Measurements from ENCODE around the gene PLPP7. TPM values are rescaled to one million over a fixed set of nuclear protein-coding genes. Genes with fewer than 3 reads are reported as not detected.

Gene PLPP7
- total RNA-seq, 1 donor from 2014 or later = 34.4 TPM

DNA sequence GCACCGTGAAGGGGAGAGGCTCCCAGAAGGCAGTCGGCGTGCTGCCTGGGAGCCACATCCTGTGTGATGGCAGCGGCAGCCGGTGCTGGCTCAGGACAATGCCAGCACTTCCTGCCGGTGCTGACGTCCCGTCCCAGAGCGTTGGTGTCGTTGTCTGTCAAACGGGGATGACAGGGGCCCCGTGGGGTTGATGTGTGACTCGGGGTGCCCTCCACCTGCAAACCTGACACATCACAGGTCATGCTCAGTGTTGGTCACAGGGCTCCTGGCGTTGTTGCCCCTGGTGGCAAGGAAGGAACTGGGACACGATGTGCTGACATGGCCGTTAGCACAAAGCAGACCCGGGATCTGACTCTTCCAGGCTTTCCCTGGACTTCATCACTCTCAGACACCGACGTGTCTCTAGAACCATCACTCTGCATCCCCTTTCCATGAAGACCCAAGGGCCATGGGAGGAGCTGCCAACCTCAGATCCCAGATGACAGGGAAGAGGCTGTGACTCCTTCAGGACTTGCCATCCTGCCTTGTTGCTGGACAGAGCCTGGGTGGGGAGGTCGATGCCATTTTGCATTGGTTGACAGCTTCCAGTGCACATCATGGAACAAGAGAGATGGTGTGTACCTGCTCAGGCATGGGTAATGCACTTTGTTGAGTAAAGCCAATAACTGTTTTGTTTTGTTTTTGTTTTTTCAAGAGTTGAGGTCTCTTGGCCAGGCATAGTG is 21.5 kb downstream of the PLPP7 start:
- Histone ChIP-seq H3K4me3 (ENCODE audit: low read length in 3 of 3) (peak overlapping the region in 2 of 3 donors; percentile 3 to 49), H3K27ac (ENCODE audit: low read depth, low read length) (peak overlapping the region; percentile 58)

DNA sequence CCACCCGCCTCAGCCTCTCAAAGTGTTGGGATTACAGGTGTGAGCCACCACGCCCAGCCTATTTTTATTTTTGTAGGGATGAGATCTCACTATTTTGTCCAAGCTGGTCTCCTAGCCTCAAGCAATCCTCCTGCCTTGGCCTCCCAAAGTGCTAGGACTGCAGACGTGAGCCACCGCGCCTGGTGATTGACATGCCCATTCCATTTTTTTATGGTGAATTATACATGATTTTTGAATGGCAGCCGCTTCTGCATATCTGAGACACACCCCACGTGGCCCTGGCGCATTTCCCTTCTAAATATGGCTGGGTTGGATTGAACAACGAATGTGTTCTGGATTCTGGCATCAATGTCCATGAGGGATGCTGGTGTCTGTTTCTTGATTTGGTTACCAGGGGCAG is 22.7 kb downstream of the PLPP7 start:
- no peak overlapping the region for H3K9ac ChIP-seq (ENCODE audit: low read depth in 1 of 3, low read length in 3 of 3)
- H3K4me3 ChIP-seq (ENCODE audit: low read length in 3 of 3) = no peak overlapping the region
- no peaks in the 10 kb centered on the region for H3K27me3 ChIP-seq (ENCODE audit: control insufficient read depth in 3 of 3, insufficient read depth in 3 of 3, low read length in 3 of 3)
- H3K9me3 ChIP-seq (ENCODE audit: control insufficient read depth in 3 of 3, low read length in 3 of 3) = no peaks in the 10 kb centered on the region
- peaks cover 0 to 1% (median 0%) of the 10 kb centered on the region in 3 donors for H3K36me3 ChIP-seq (ENCODE audit: control insufficient read depth in 3 of 3, insufficient read depth in 3 of 3, low read length in 3 of 3)
- no peak overlapping the region for H3K27ac ChIP-seq (ENCODE audit: low read depth, low read length)
- H3K4me1 ChIP-seq (ENCODE audit: control insufficient read depth in 3 of 3, insufficient read depth in 3 of 3, low read length in 3 of 3) = peaks cover 14 to 44% (median 27%) of the 10 kb centered on the region in 3 donors

More for the DNA sequence above, 21.5 kb downstream of the PLPP7 start:
- no peaks in the 10 kb centered on the region for H3K27me3 ChIP-seq (ENCODE audit: control insufficient read depth in 3 of 3, insufficient read depth in 3 of 3, low read length in 3 of 3)
- no peaks in the 10 kb centered on the region for H3K9me3 ChIP-seq (ENCODE audit: control insufficient read depth in 3 of 3, low read length in 3 of 3)
- peak overlapping the region in 2 of 3 donors; percentile 33 to 34 for H3K9ac ChIP-seq (ENCODE audit: low read depth in 1 of 3, low read length in 3 of 3)
- H3K4me1 ChIP-seq (ENCODE audit: control insufficient read depth in 3 of 3, insufficient read depth in 3 of 3, low read length in 3 of 3) = peaks cover 14 to 44% (median 28%) of the 10 kb centered on the region in 3 donors
- peaks cover 0 to 1% (median 0%) of the 10 kb centered on the region in 3 donors for H3K36me3 ChIP-seq (ENCODE audit: control insufficient read depth in 3 of 3, insufficient read depth in 3 of 3, low read length in 3 of 3)

- Histone ChIP-seq H3K4me1 (ENCODE audit: control insufficient read depth in 3 of 3, insufficient read depth in 3 of 3, low read length in 3 of 3) (peaks cover 14 to 43% (median 33%) of the 10 kb centered on the region in 3 donors), H3K27me3 (ENCODE audit: control insufficient read depth in 3 of 3, insufficient read depth in 3 of 3, low read length in 3 of 3) (no peaks in the 10 kb centered on the region), H3K27ac (ENCODE audit: low read depth, low read length) (no peak overlapping the region), H3K36me3 (ENCODE audit: control insufficient read depth in 3 of 3, insufficient read depth in 3 of 3, low read length in 3 of 3) (no peaks in the 10 kb centered on the region), H3K9me3 (ENCODE audit: control insufficient read depth in 3 of 3, low read length in 3 of 3) (no peaks in the 10 kb centered on the region), H3K4me3 (ENCODE audit: low read length in 3 of 3) (no peak overlapping the region), H3K9ac (ENCODE audit: low read depth in 1 of 3, low read length in 3 of 3) (no peak overlapping the region)
These were observed 23.6 kb downstream of the PLPP7 start for GRCh38 chr9:131312822-131313770.

DNA sequence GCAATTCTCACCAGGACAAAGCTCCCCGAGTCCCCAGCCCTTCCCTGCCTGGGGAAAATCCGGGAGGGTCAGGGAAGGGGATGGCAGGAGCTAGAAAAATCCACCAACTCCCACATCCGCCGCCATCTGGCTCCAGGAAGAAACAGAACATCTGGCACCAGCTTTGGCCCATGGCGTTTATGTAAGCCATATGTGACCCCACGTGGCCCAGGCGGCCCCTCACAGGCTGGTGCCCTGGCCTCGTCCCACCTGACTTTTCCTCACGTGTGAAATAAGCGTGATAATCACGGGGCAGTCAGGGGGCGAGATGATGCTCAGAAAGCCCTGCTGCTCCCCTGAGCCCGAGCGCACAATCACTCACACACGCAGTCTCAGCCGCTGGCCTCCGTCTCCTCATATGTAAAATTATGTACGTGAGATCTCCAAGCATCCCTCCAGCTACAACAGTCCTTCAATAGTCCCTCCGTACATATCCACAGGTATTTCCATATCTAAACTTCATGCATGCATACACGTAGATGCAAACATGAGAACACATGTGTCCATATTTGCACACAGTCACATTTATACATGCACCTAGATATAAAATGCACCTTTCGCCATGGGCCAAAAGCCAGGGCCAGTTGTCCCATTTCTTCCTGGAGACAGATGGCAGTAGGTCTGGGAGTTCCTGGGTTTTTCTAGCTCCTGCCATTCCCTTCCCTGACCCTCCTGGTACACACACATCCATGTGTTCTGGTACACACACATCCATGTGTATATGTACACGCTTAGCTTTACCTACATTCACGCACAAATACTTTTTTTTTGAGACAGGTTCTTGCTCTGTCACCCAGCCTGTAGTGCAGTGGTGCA is 28.9 kb downstream of the PLPP7 start:
- peaks cover 3 to 23% (median 8%) of the 10 kb centered on the region in 3 donors for H3K4me1 ChIP-seq (ENCODE audit: control insufficient read depth in 3 of 3, insufficient read depth in 3 of 3, low read length in 3 of 3)
- H3K9me3 ChIP-seq (ENCODE audit: control insufficient read depth in 3 of 3, low read length in 3 of 3) = no peaks in the 10 kb centered on the region
- H3K27me3 ChIP-seq (ENCODE audit: control insufficient read depth in 3 of 3, insufficient read depth in 3 of 3, low read length in 3 of 3) = no peaks in the 10 kb centered on the region
- no peak overlapping the region for H3K27ac ChIP-seq (ENCODE audit: low read depth, low read length)
- no peaks in the 10 kb centered on the region for H3K36me3 ChIP-seq (ENCODE audit: control insufficient read depth in 3 of 3, insufficient read depth in 3 of 3, low read length in 3 of 3)
- H3K4me3 ChIP-seq (ENCODE audit: low read length in 3 of 3) = no peak overlapping the region
- no peak overlapping the region for H3K9ac ChIP-seq (ENCODE audit: low read depth in 1 of 3, low read length in 3 of 3)

DNA sequence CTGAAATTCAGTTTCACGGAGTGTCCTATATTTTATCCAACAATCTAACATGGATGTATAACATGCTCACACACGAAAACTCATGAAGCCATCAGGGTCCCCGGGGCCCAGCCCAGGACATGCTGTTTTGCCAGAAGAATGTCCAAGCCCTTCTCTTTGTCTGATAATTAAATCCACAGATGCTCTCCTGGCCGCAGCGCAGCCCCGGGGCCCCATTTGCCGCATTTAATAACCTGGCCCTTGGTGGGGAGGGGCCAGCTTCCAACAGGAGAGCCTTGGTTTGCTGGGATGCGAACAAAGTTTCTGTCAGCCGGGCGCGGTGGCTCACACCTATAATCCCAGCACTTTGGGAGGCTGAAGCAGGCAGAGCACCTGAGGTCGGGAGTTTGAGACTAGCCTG is 30.0 kb downstream of the PLPP7 start:
- peak overlapping the region in 1 of 3 donors; percentile 16 for H3K9ac ChIP-seq (ENCODE audit: low read depth in 1 of 3, low read length in 3 of 3)
- H3K4me3 ChIP-seq (ENCODE audit: low read length in 3 of 3) = no peak overlapping the region
- no peaks in the 10 kb centered on the region for H3K36me3 ChIP-seq (ENCODE audit: control insufficient read depth in 3 of 3, insufficient read depth in 3 of 3, low read length in 3 of 3)
- peaks cover 3 to 23% (median 8%) of the 10 kb centered on the region in 3 donors for H3K4me1 ChIP-seq (ENCODE audit: control insufficient read depth in 3 of 3, insufficient read depth in 3 of 3, low read length in 3 of 3)
- no peaks in the 10 kb centered on the region for H3K9me3 ChIP-seq (ENCODE audit: control insufficient read depth in 3 of 3, low read length in 3 of 3)
- H3K27ac ChIP-seq (ENCODE audit: low read depth, low read length) = no peak overlapping the region
- H3K27me3 ChIP-seq (ENCODE audit: control insufficient read depth in 3 of 3, insufficient read depth in 3 of 3, low read length in 3 of 3) = no peaks in the 10 kb centered on the region

- no peak overlapping the region for H3K4me3 ChIP-seq (ENCODE audit: low read length in 3 of 3)
- no peaks in the 10 kb centered on the region for H3K36me3 ChIP-seq (ENCODE audit: control insufficient read depth in 3 of 3, insufficient read depth in 3 of 3, low read length in 3 of 3)
- H3K9ac ChIP-seq (ENCODE audit: low read depth in 1 of 3, low read length in 3 of 3) = no peak overlapping the region
- no peak overlapping the region for H3K27ac ChIP-seq (ENCODE audit: low read depth, low read length)
- no peaks in the 10 kb centered on the region for H3K27me3 ChIP-seq (ENCODE audit: control insufficient read depth in 3 of 3, insufficient read depth in 3 of 3, low read length in 3 of 3)
- H3K4me1 ChIP-seq (ENCODE audit: control insufficient read depth in 3 of 3, insufficient read depth in 3 of 3, low read length in 3 of 3) = peaks cover 3 to 23% (median 8%) of the 10 kb centered on the region in 3 donors
- H3K9me3 ChIP-seq (ENCODE audit: control insufficient read depth in 3 of 3, low read length in 3 of 3) = no peaks in the 10 kb centered on the region
These were observed 30.6 kb downstream of the PLPP7 start for GRCh38 chr9:131320031-131320685.

DNA sequence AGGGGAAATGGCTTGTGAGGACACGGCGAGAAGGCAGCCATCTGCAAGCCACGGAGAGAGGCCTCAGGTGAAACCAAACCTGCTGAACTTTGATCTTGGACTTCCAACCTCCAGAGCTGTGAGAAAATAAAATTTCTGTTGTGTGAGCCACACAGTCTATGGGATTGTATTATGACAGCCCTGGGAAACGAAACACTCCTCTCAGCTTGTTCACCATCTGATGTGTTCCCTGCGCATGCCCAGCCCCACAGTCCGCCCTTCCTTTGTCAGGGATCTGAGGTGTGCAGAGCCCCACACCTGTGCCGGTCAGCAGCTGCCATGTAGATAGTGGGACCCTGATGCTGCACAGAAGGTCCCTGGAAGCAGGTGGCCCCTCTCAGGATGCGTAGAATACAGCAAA is 34.1 kb downstream of the PLPP7 start:
- H3K9ac ChIP-seq (ENCODE audit: low read depth in 1 of 3, low read length in 3 of 3) = no peak overlapping the region

DNA sequence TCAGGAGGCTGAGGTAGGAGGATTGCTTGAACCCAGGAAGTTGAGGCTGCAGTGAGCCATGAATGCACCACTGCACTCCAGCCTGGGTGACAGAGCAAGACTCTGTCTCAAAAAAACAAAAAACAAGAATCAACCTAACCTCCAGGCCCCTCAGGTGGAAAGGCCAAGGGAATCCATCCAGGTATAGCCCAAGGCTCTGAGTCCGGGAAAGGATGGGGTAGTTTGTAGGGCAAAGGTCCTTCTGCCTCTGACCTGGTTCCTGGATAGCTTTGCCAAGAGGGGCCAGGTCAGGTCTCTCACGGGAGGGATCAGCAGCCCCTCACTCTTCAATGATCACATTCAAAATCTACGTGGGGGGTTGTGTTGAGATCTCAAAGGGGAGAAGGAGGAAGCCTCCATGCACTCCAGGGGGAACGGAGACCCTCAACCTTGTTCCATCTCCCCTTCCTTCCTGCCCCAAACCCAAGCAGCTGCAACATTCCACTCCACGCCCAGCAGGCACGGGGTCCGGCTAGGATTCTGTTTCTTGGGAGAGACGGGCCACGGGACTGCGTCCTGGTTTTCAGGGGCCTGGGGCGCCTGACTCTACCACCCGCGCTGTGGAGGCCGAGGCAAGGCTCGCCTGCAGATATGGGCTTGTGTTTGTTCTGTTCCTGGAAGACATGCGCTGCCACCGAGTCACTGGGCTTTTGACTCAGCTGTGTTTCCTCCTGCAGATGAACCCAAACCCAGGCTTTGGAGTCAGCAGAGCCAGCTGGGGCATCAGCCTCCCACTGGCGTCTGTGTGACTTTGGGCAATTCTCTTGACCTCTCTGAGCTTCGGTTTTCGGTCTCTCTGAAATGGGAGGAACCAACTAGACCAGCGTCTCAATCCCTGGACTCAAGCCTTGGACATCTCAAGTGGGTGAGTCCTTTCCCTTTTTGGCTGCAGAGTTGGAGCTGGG is 35.5 kb downstream of the PLPP7 start:
- Histone ChIP-seq H3K9me3 (ENCODE audit: control insufficient read depth in 3 of 3, low read length in 3 of 3) (no peaks in the 10 kb centered on the region), H3K4me1 (ENCODE audit: control insufficient read depth in 3 of 3, insufficient read depth in 3 of 3, low read length in 3 of 3) (peaks cover 3 to 5% (median 4%) of the 10 kb centered on the region in 3 donors), H3K4me3 (ENCODE audit: low read length in 3 of 3) (no peak overlapping the region), H3K36me3 (ENCODE audit: control insufficient read depth in 3 of 3, insufficient read depth in 3 of 3, low read length in 3 of 3) (no peaks in the 10 kb centered on the region), H3K9ac (ENCODE audit: low read depth in 1 of 3, low read length in 3 of 3) (no peak overlapping the region), H3K27ac (ENCODE audit: low read depth, low read length) (no peak overlapping the region), H3K27me3 (ENCODE audit: control insufficient read depth in 3 of 3, insufficient read depth in 3 of 3, low read length in 3 of 3) (no peaks in the 10 kb centered on the region)

More for the DNA sequence above, 34.1 kb downstream of the PLPP7 start:
- Histone ChIP-seq H3K9me3 (ENCODE audit: control insufficient read depth in 3 of 3, low read length in 3 of 3) (no peaks in the 10 kb centered on the region), H3K4me3 (ENCODE audit: low read length in 3 of 3) (no peak overlapping the region), H3K4me1 (ENCODE audit: control insufficient read depth in 3 of 3, insufficient read depth in 3 of 3, low read length in 3 of 3) (peaks cover 3 to 12% (median 4%) of the 10 kb centered on the region in 3 donors), H3K36me3 (ENCODE audit: control insufficient read depth in 3 of 3, insufficient read depth in 3 of 3, low read length in 3 of 3) (no peaks in the 10 kb centered on the region), H3K27me3 (ENCODE audit: control insufficient read depth in 3 of 3, insufficient read depth in 3 of 3, low read length in 3 of 3) (no peaks in the 10 kb centered on the region), H3K27ac (ENCODE audit: low read depth, low read length) (no peak overlapping the region)
